Immature natural killer cell (primary cell): ENCODE measurements around the gene RMND5A. TPM values are rescaled to one million over a fixed set of nuclear protein-coding genes. Genes with fewer than 3 reads are reported as not detected.

Experiments used
- DNase-seq, 3 donors: peaks; one replicate each; pipeline ENCODE4 v3.0.0; 2022; ENCODE audit warnings: mixed read lengths in 1 of 3
- H3K27ac Mint-ChIP-seq, 6 donors: one replicate each; pipeline ENCODE4 v1.8.0; 2020; ENCODE audit warnings: mixed read lengths in 6 of 6, mild to moderate bottlenecking in 5 of 6, inconsistent platforms in 4 of 6, moderate library complexity in 3 of 6
- H3K27me3 Mint-ChIP-seq, 3 donors: one replicate each; pipeline ENCODE4 v1.8.0; 2020 to 2021; ENCODE audit warnings: low read depth in 3 of 3, mild to moderate bottlenecking in 3 of 3, mixed read lengths in 3 of 3, moderate library complexity in 3 of 3, inconsistent platforms in 1 of 3
- H3K36me3 Mint-ChIP-seq, 3 donors: one replicate each; pipeline ENCODE4 v1.8.0; 2020; ENCODE audit warnings: mixed read lengths in 3 of 3, inconsistent platforms in 2 of 3, mild to moderate bottlenecking in 2 of 3
- H3K4me1 Mint-ChIP-seq, 2 donors: one replicate each; pipeline ENCODE4 v1.8.0; 2020; ENCODE audit warnings: inconsistent platforms in 2 of 2, mild to moderate bottlenecking in 2 of 2, mixed read lengths in 2 of 2, moderate library complexity in 1 of 2
- H3K4me3 Mint-ChIP-seq, 5 donors: one replicate each; pipeline ENCODE4 v1.8.0; 2020; ENCODE audit warnings: mild to moderate bottlenecking in 5 of 5, mixed read lengths in 5 of 5, inconsistent platforms in 3 of 5, moderate library complexity in 3 of 5
- H3K9me3 Mint-ChIP-seq, 6 donors: one replicate each; pipeline ENCODE4 v1.8.0; 2020; ENCODE audit warnings: mild to moderate bottlenecking in 6 of 6, mixed read lengths in 6 of 6, inconsistent platforms in 4 of 6, moderate library complexity in 3 of 6
- polyA plus RNA-seq, 3 donors: library from polyadenylated mRNA; unstranded; fragments of 300-500 nt; fragmentation: Illumina TruSeq; gene quantifications; one replicate each; pipeline ENCODE4 v1.2.3, GENCODE V29; 2021

Gene RMND5A
- polyA plus RNA-seq, 3 donors from 2014 or later: 14.8 to 27.2 (median 21.3) TPM

GRCh38 chr2:86760371-86760770 is 40.3 kb downstream of the RMND5A start:
- Mint-ChIP-seq H3K9me3 (no peaks in the 10 kb centered on the region), H3K27me3 (peaks cover 0 to 2% (median 1%) of the 10 kb centered on the region in 3 donors), H3K4me1 (peaks cover 29 to 60% of the 10 kb centered on the region in 2 donors)

DNA sequence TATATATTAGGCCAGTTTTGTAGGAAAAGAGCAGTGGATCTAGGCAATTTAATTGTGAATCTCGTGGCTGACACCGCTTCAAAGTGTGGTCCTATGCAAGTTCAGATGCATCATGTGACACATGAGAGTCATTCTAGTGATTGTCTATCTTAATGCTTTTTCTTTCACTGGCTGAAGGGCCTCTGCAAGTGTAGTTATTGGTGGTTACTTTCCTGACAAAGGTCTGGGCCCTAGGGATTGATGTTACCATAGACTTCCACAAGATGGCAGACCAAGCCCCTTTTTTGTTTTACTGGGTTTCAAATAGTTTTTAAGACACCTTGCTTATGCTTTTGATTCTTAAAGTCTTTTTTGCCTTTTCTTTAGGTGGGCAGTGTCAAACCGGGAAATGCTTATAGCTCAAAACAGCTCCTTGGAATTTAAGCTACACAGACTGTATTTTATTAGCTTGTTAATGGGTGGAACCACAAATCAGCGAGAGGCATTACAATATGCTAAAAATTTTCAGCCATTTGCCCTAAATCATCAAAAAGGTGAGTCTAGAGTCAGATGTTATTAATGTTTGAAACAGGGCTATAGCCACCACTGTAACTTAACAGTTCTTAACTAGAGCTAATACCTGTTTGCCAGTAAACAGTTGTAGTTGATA is 44.7 kb downstream of the RMND5A start:
- Mint-ChIP-seq H3K36me3 (peaks cover under 1 to 10% (median 4%) of the 10 kb centered on the region in 3 donors), H3K27me3 (peaks cover 0 to 3% (median 2%) of the 10 kb centered on the region in 3 donors), H3K27ac (peak overlapping the region; percentile 0 to 80 (median 64)), H3K4me1 (peaks cover 24 to 25% of the 10 kb centered on the region in 2 donors), H3K9me3 (no peaks in the 10 kb centered on the region), H3K4me3 (no peak overlapping the region)
- DNase-seq: peak; percentile 34 to 50 (median 38)

More at GRCh38 chr2:86760371-86760770, 40.3 kb downstream of the RMND5A start:
- H3K4me3 Mint-ChIP-seq: no peak overlapping the region
- DNase-seq: no peak
- peak overlapping the region in 3 of 6 donors; percentile 27 to 51 (median 31) for H3K27ac Mint-ChIP-seq
- H3K36me3 Mint-ChIP-seq: peaks cover 4 to 11% (median 7%) of the 10 kb centered on the region in 3 donors

GRCh38 chr2:86765310-86765695 is 45.2 kb downstream of the RMND5A start:
- Mint-ChIP-seq H3K9me3 (no peaks in the 10 kb centered on the region), H3K36me3 (peaks cover 4 to 10% (median 8%) of the 10 kb centered on the region in 3 donors), H3K4me1 (peaks cover 23% of the 10 kb centered on the region in 2 donors), H3K4me3 (no peak overlapping the region), H3K27me3 (peaks cover 0 to 3% (median 2%) of the 10 kb centered on the region in 3 donors), H3K27ac (peak overlapping the region in 1 of 6 donors; percentile 0)
- no peak for DNase-seq

DNA sequence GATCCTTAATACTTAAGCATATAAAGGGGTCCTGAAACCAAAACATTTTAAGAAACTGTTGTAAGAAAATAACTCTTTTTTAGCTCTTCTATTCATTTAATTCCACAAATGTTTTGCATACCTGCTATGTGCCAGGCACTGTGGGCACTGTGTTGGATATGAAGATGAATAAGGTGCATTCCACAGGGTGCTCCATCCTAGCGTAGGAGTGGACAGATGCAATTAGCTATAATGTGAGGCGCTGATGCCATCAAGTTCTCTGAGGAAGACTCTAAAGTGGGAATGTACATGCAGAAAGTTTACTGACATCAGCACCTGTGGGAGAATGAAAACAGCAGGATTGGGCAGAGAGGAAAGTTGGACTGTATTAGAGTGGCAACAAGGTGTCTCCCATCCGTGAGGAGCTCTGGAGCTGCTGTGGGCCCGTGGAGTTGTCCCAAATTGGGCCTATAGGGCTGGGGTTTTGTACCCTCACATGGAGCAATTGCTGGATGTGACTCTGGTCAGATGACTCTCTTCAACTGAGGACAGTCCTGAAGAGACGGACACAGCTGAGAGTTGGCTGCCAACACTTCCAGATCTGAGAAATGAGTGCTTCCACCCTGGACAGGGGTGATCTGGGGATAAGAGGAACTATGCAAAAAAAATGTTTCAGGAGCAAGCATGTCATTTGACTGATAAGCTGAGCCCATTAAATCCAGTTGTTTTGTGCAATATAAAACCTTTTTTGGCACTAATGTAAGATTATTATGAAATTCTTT is 48.3 kb downstream of the RMND5A start:
- peaks cover 11% of the 10 kb centered on the region in 2 donors for H3K4me1 Mint-ChIP-seq
- H3K9me3 Mint-ChIP-seq: no peaks in the 10 kb centered on the region
- peaks cover 0 to 5% (median 1%) of the 10 kb centered on the region in 3 donors for H3K27me3 Mint-ChIP-seq
- peak overlapping the region in 1 of 6 donors; percentile 72 for H3K27ac Mint-ChIP-seq
- no peak for DNase-seq
- H3K4me3 Mint-ChIP-seq: no peak overlapping the region
- peaks cover 15 to 29% (median 22%) of the 10 kb centered on the region in 3 donors for H3K36me3 Mint-ChIP-seq

DNA sequence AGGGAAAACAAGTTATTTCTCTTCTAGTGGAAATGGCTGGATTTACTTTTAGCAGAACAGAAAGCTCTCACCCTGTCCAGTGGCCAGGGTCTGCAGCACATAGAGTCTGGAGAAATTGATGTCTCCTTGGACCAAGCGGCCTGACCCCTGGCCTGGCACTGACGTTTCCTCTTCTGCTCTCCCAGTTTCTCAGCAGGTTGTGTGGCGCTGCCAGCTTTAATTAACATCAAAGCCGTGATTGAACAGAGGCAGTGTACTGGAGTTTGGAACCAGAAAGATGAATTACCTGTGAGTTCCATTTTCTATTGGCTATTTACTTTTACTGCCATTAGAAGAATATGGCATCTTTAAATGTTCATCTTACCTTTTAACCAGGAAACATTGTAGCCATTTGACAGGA is 49.7 kb downstream of the RMND5A start:
- no peaks in the 10 kb centered on the region for H3K9me3 Mint-ChIP-seq
- no peak for DNase-seq
- H3K4me1 Mint-ChIP-seq: peaks cover 4 to 5% of the 10 kb centered on the region in 2 donors
- H3K36me3 Mint-ChIP-seq: peaks cover 15 to 43% (median 27%) of the 10 kb centered on the region in 3 donors
- peaks cover 0 to 8% (median 1%) of the 10 kb centered on the region in 3 donors for H3K27me3 Mint-ChIP-seq
- no peak overlapping the region for H3K27ac Mint-ChIP-seq
- H3K4me3 Mint-ChIP-seq: no peak overlapping the region

DNA sequence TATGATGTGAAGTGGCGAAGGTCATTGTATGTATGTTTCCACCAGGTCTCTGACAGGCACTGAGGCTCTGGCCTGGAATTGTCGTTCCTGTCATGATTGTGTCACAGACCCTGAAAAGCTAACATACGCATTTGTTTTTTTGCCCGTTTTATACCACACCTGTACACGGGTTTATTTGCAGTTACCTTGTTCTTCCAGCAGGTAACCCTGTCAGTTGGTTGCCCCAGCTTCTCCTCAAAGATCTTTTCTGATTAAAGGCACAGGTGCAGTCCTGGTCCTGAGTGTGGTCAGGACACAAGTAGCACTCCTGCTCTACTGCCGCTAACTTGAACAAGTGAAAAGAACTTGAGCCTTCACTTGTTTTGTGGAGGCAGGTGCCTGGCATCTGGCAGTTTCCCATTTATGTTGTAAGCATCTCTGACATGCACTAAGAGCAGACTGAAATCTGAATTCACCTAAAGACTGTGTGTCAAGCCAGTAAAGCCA is 50.8 kb downstream of the RMND5A start:
- Mint-ChIP-seq H3K36me3 (peaks cover 15 to 43% (median 29%) of the 10 kb centered on the region in 3 donors), H3K9me3 (no peaks in the 10 kb centered on the region), H3K4me3 (no peak overlapping the region), H3K4me1 (peaks cover 0 to 1% of the 10 kb centered on the region in 2 donors), H3K27ac (no peak overlapping the region), H3K27me3 (peaks cover 0 to 10% (median 4%) of the 10 kb centered on the region in 3 donors)
- DNase-seq: no peak

- DNase-seq: no peak
- Mint-ChIP-seq H3K27ac (no peak overlapping the region), H3K27me3 (peaks cover 0 to 10% (median 6%) of the 10 kb centered on the region in 3 donors), H3K9me3 (no peaks in the 10 kb centered on the region), H3K4me3 (no peak overlapping the region), H3K36me3 (peaks cover 16 to 47% (median 29%) of the 10 kb centered on the region in 3 donors), H3K4me1 (peaks cover 0 to 1% of the 10 kb centered on the region in 2 donors)
Measured at GRCh38 chr2:86772611-86773010, 52.5 kb downstream of the RMND5A start.

GRCh38 chr2:86774862-86775261 is 54.8 kb downstream of the RMND5A start:
- Mint-ChIP-seq H3K4me3 (no peak overlapping the region), H3K36me3 (peaks cover 9 to 43% (median 28%) of the 10 kb centered on the region in 3 donors), H3K27ac (peak overlapping the region in 1 of 6 donors; percentile 22), H3K9me3 (no peaks in the 10 kb centered on the region), H3K27me3 (peaks cover 0 to 9% (median 6%) of the 10 kb centered on the region in 3 donors), H3K4me1 (no peaks in the 10 kb centered on the region)
- no peak for DNase-seq

DNA sequence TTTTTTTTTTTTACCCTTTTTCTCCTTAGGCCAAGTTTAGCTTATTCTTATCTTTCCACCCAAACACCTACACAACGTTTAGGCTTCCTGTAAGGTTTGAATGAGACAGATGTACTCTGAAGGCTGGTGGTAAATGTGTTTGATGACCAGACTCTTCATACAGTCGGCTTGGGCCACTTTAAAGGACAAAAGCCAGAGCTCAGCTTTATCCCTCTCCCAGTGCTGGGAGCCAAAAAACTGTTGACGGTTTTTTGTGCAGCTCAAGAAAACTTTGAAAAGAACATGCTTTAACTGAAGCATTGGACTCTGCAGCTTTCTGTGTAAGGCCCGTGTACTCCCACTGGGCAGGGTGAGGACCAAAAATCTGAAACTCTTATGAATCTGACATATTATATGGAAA is 55.2 kb downstream of the RMND5A start:
- H3K27ac Mint-ChIP-seq: no peak overlapping the region
- no peak for DNase-seq
- H3K4me3 Mint-ChIP-seq: no peak overlapping the region
- peaks cover 9 to 39% (median 25%) of the 10 kb centered on the region in 3 donors for H3K36me3 Mint-ChIP-seq
- no peaks in the 10 kb centered on the region for H3K4me1 Mint-ChIP-seq
- H3K9me3 Mint-ChIP-seq: no peaks in the 10 kb centered on the region
- H3K27me3 Mint-ChIP-seq: peaks cover 0 to 9% (median 6%) of the 10 kb centered on the region in 3 donors

- Mint-ChIP-seq H3K4me3 (no peak overlapping the region), H3K27ac (no peak overlapping the region), H3K4me1 (no peaks in the 10 kb centered on the region), H3K27me3 (peaks cover under 1 to 8% (median 6%) of the 10 kb centered on the region in 3 donors), H3K36me3 (peaks cover 7 to 28% (median 13%) of the 10 kb centered on the region in 3 donors), H3K9me3 (no peaks in the 10 kb centered on the region)
- DNase-seq: no peak
Measured at GRCh38 chr2:86776532-86776931, 56.4 kb downstream of the RMND5A start.

DNA sequence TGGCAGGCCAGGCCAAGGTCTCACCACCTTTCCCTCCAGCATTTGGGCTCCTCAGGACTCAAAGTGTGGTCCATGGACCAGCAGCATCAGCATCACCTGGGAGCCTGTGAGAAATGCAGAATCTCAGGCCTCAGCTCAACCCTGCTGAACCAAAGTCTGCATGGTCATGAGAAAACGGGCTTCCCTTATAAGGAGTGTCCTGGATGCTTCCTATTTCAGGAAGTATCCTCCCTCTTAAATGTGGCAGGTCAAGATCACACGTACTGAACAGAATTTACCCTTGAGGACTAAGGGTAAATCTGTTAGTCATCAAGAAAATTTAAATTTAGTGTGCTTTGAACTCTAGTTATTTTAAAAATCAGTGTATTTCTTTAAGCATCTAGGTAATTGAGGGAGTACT is 58.9 kb downstream of the RMND5A start:
- Mint-ChIP-seq H3K9me3 (no peaks in the 10 kb centered on the region), H3K36me3 (peaks cover 4 to 13% (median 7%) of the 10 kb centered on the region in 3 donors), H3K4me3 (no peak overlapping the region), H3K27me3 (peaks cover 3 to 5% (median 4%) of the 10 kb centered on the region in 3 donors), H3K4me1 (no peaks in the 10 kb centered on the region), H3K27ac (peak overlapping the region in 1 of 6 donors; percentile 20)
- DNase-seq: no peak

DNA sequence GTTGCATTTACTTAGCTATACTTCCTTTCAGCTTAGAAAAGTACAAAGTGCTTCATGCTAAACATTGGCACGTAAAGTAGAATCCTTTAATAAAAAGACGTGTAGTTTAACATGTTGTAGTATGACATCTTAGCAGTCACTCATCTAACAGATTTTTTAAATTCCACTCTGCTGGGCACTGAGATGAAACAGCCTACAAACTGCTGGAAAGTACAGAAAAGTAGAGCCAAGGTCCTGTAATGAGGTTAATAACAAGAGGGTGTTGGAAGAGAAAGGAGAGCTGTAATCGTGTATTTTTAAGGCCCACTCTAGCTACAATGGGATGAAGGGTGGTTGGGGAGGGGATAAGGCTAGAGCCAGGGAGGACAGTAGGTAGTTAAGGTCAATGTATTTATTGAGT is 59.9 kb downstream of the RMND5A start:
- peaks cover under 1 to 4% (median 4%) of the 10 kb centered on the region in 3 donors for H3K36me3 Mint-ChIP-seq
- no peaks in the 10 kb centered on the region for H3K9me3 Mint-ChIP-seq
- H3K27me3 Mint-ChIP-seq: peaks cover 4 to 5% (median 4%) of the 10 kb centered on the region in 3 donors
- DNase-seq: no peak
- H3K4me3 Mint-ChIP-seq: no peak overlapping the region
- no peaks in the 10 kb centered on the region for H3K4me1 Mint-ChIP-seq
- H3K27ac Mint-ChIP-seq: peak overlapping the region in 1 of 6 donors; percentile 9

DNA sequence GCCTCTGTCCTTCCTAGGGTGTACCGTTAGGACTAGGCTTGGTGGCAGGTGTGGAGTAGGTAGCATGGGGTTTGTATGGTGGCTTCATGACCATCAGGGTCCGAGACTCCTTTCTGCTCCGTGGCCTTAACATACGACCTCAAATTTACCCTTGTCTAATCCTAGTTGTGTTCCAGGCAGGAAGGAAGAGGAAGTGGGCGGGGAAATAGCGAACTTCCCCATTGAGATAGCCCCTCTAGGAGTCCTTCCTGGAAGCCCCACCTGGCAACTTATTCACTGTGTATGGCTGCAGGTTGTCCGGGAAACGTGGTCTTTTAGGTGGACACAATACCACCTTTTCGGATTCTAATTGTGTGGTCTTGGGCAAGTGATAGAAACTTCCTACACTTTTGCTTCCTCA is 61.3 kb downstream of the RMND5A start:
- peak overlapping the region in 1 of 6 donors; percentile 4 for H3K27ac Mint-ChIP-seq

GRCh38 chr2:86782748-86783147 is 62.7 kb downstream of the RMND5A start:
- H3K27me3 Mint-ChIP-seq: peaks cover 4 to 23% (median 18%) of the 10 kb centered on the region in 3 donors
- no peak for DNase-seq
- H3K4me3 Mint-ChIP-seq: no peak overlapping the region
- H3K27ac Mint-ChIP-seq: peak overlapping the region in 2 of 6 donors; percentile 35 to 91
- peaks cover 4 to 8% (median 6%) of the 10 kb centered on the region in 3 donors for H3K36me3 Mint-ChIP-seq
- H3K9me3 Mint-ChIP-seq: no peaks in the 10 kb centered on the region
- H3K4me1 Mint-ChIP-seq: peaks cover 18 to 21% of the 10 kb centered on the region in 2 donors

More for the DNA sequence above, 61.3 kb downstream of the RMND5A start:
- DNase-seq: no peak
- H3K27me3 Mint-ChIP-seq: peaks cover 2 to 10% (median 7%) of the 10 kb centered on the region in 3 donors
- peaks cover 5 to 9% (median 8%) of the 10 kb centered on the region in 3 donors for H3K36me3 Mint-ChIP-seq
- no peaks in the 10 kb centered on the region for H3K9me3 Mint-ChIP-seq
- no peak overlapping the region for H3K4me3 Mint-ChIP-seq
- H3K4me1 Mint-ChIP-seq: peaks cover 9 to 10% of the 10 kb centered on the region in 2 donors
